GM18499 (cell line): ENCODE results near the gene TPRN.

ENCODE experiments used
- ATAC-seq: cut with Tn5 transposase; IDR thresholded peaks from one replicate; pipeline ENCODE4 v1.9.1; 2021; ENCODE audit warnings: moderate number of reproducible peaks; ENCODE audit not compliant: insufficient read depth, unreplicated experiment

The TPRN gene

DNA sequence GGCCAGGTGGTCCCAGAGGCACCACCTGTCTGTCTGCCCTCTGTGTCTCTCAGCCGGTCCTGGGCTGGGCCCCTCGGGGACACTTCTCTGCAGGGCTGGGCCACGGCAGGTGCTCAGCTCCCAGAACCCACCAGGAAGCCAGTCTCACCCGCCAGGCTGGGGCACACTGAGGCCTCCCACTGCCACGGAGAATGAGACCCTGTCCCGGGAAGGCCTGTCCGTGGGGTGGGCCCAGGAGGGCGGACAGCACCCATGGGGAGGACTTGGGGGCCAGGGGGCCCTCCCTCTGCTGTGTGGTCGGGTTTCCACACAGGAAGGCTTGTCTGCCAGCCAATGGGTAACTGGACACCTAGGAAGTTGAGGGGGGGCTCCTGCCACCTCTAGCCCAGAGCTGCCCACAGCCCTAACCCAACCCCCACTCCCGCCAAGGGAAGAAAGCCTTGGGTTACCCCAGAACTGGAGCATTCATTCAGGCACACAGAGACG lies 36.4 kb upstream of the TPRN start:
- no peak for ATAC-seq

DNA sequence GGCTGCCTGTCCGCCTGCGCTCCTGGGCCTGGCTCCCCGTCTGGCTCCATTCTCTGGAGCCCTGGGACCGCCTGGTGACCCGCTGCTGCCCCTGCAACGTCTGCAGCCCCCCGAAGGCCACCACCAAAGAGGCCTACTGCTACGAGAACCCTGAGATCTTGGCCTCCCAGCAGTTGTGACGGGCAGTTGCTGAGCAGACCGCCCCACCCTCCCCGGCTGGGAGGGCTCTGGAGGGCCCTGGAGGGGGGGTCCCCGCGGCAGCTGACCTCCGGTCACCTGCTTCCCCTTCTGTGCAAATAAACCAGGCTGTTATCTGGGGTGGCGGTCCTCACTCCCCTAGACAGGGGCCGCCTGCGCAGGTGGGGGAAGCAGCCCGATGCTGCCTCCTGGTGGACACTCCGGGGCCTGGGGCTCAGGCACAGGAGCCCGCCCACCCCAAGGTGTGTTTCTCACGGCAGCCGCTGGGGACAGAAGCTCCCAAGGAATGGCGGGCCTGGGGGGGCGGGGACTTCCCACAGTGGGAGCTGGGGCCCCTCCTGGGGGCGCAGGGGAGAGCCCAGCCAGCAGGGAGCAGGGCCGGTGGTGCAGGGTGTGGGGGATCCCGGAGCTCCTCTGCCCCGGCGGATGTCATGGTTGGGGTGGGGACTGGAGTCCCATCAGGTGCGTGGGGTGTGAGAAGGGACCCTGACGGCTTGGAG lies 35.8 kb upstream of the TPRN start:
- ATAC-seq, result no peak

- ATAC-seq, result no peak
Observed at GRCh38 chr9:137235424-137236237, 35.1 kb upstream of the TPRN start.

DNA sequence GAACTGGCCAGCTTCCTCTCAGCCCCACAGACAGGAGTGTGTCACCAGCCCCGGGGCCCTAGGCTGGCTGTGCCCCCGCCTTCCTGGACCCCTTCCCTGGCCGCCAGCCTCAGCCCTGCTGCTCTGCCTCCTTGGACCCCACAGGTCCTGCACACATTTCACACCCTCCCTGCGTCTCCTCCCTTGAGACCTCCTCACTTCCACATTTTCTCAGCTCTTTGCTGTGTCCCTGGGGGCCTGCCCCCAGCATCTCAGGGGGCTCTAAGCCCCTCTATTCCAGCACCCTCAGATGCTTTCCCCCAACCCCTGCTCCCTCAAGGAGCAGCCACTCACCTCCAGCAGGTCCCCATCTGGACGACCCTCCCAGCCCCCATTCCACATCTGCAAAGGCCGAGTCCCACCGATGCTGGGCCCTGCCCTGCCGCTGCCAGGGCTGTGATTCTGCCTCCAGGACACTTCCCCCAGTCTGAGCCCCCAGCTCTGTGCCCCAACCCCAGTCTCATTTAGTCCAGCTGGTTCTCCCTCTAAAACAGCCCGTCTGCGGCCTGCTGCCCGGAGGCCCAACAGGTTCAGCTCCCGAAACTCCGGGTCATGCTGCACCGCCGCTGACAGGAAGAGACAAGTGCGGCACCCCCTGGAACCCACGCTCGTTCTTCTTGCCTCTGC lies 34.4 kb upstream of the TPRN start:
- no peak for ATAC-seq

- no peak for ATAC-seq
Observed at GRCh38 chr9:137234055-137234697, 33.6 kb upstream of the TPRN start.

DNA sequence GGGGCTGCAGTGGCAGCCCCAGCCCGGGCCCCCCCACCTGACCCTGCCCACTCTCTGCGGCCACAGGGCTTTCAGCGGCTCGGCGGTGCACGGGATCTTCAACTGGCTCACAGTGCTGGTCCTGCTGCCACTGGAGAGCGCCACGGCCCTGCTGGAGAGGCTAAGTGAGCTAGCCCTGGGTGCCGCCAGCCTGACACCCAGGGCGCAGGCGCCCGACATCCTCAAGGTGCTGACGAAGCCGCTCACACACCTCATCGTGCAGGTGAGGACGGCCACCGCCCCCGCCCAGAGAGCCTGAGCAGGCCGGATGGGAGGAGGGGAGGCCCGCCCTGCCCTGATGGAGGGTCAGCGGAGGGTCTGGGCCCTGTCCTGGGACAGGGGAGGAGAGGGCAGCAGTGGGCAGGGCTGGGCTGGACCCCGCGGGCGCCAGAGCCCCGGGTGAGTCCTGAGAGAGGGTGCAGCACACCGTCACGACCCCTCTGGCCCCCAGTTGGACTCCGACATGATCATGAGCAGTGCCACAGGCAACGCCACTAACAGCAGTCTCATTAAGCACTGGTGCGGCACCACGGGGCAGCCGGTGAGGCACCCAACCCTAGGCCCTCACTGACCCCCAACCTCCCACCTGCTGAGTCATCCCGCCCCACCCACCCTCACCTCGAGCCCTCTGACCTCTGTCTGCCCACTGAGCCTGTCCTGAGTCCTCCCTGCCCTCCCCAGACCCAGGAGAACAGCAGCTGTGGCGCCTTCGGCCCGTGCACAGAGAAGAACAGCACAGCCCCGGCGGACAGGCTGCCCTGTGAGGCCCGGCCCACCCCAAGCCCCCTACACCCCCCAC lies 32.8 kb upstream of the TPRN start:
- no peak for ATAC-seq

DNA sequence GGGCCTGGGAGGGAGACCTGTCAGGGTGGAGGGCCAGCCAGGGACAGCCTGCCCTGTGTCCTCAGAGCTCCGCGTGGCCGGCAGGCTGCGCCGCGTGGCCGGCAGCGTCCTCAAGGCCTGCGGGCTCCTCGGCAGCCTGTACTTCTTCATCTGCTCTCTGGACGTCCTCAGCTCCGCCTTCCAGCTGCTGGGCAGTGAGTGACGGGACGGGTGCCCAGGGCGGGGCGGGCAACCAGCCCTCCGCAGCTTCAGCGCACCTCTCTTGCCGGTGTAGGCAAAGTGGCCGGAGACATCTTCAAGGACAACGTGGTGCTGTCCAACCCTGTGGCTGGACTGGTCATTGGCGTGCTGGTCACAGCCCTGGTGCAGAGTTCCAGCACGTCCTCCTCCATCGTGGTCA lies 32.0 kb upstream of the TPRN start:
- ATAC-seq, result no peak

- ATAC-seq, result no peak
Observed at GRCh38 chr9:137232101-137232500, 31.6 kb upstream of the TPRN start.

DNA sequence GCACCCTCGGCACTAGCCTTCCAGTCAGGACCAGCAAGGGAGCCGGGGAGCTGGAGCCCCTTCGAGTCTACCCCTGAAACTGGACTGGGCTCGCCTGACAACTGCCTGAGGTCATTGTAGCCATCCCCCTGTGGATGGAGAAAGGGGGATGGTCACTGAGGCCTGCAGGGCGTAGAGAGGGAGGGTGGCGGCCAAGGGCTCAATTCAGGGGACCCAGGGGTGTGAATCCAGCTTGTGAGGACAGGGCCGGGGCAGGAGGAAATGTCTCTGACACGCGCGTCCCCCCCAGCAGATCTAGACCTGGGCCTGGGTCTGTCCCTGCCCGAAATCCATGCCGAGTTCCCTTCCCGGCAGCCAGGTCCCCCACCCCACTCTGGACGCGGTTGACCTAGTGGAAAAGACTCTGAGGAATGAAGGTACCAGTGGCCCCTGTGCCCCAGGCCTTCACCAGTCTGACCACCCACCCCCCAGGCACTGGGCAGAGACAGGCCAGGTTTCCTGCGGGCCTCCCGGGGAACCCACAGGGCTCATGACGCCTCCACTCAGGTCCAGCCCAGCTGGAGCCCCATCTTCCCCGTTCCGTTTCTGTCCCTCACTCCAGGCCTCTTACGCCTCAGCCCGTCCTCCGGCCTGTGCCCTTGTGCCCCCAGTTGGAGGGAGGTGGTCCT lies 31.0 kb upstream of the TPRN start:
- ATAC-seq, result no peak

GRCh38 chr9:137230705-137231371 lies 30.3 kb upstream of the TPRN start, which contains the start of gene SLC34A3:
Gene SLC34A3 (plus strand): TSS chr9:137230901. CDS start chr9:137231703, 802 bp downstream.
- no peak for ATAC-seq

GRCh38 chr9:137229903-137230704 lies 29.6 kb upstream of the TPRN start:
- no peak for ATAC-seq

GRCh38 chr9:137228968-137229896 lies 28.7 kb upstream of the TPRN start:
- ATAC-seq, result no peak

DNA sequence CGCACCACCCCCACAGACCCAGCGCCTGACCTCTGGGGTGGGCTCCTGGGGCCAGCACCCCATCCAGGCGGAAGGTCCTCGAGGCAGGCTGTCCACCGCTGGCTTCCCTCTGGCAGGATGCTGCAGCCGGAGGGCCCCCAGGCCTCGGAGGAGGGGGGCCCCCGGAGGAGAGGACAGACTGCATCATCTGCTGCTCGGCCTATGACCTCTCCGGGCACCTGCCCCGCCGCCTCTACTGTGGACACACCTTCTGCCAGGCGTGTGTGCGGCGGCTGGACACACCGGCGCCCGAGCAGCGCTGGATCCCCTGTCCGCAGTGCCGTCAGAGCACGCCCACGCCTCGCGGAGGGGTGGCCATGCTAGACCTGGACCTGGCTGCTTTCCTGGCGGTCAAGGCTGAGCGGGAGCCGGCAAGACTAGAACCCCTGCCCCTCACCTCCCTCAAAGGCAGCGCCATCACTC lies 28.0 kb upstream of the TPRN start:
- no peak for ATAC-seq

DNA sequence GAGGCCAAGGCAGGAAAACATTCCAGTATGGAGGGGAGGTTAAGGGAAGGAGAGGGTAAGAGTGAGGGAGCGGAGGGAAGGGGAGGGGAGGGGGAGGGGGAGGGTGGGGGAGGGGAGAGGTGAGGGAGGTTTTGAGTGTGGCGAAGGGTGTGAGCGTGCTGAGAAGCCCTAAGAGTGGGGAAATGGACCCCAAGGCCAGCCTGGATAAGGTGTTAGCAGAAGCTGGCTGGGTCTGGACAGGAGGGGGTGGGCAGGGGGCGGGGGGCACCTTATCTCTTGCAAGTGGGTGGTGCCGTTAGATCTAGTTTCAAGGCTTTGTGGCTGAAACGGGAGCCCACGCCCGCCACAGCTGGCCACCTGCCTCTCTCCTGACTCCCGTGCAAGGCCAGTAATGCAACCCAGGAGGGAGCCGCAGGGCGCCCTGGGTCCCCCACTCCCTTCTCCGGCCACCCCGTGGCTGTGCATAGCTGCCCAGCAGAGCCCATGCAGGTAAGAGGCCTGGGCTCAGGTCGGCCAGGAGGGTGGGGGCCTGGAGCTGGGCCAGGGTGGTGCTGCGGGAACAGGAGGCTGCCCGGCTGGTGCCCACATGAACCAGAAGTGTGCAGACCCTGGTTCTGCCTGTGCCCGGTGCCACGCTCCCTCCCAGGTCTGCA lies 27.4 kb upstream of the TPRN start:
- ATAC-seq, result no peak

DNA sequence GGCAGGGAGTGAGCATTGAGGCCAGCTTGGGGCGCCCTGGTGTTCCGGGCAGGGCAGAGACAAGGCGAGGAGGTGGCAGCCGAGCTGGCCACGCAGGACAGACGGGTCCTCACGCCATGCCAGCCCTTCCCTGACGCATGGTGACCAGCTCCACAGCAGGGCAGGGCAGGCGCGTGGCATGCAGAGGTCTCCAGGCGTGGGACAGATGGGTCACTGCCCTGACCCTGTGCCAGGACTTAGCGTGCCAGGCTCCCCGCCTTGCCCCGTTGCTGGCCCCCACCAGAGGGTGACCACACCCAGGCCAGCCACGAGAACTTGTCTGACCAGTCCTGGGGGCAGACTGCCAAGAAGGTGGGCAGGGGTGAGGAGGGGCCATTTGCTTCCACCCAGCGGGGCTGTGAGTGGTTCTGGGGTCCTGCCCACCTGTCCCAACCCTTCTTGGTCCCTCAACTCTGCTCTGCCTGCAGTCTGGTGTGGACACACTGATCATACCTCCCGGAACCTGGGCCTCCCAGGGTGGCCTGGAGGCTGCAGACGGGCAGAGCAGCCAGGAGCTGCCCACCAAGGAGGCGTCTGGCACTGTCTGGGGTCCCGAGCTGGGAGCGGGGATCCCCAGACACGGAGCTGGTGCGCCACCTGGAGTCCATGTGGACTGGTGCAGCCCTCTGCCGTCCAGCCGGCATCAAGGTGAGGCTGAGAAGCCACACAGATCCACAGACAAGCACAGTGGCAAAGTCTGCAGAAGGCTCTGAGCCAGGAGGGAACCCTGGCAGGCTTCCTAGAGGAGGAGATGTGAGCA lies 26.7 kb upstream of the TPRN start, which contains the start of gene RNF224:
Gene RNF224 (plus strand): TSS at position 449 of the 799 bp plus-strand sequence. CDS start 834 bp downstream, outside the sequence.
- ATAC-seq, result no peak
